Measurements from ENCODE around the gene IFNA4.
"Not testable (repeated sequence)": the region's sequence is repeated elsewhere in the genome, so short reads cannot be mapped to it uniquely, and the experiment has no call there.

DNA sequence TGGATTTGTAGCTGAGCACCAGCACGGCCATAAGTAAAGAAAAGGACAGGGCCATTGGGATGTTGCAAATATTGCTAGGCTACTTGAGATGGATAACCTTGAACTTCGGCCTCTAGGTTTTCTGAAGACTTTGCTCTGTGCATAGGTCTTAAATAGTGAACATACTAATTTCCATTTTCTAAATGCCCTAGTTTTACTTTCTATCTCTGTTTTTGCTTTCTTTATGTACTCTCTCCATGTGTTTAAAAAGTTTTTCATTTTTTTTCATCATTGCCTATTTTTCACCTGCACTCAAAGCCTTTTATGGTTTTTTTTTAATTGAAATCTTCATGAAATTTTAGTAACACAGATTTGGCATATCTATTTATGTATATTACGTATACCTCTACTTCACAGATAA lies 19.7 kb upstream of the IFNA4 start, which contains the start of gene IFNA10:
- not testable (repeated sequence) for TF ChIP-seq RAD21 (IDR thresholded peaks at IDR 0.05 in 1 of 2, conservative IDR thresholded peaks at IDR 0.05 in 1 of 2; ENCODE audit: low read depth in 2 of 2, low read length in 2 of 2); POLR2A (IDR thresholded peaks at IDR 0.05; ENCODE audit: control extremely low read depth in 1 of 2, low read depth in 2 of 2, low read length in 2 of 2); CBX8 (IDR thresholded peaks at IDR 0.05; ENCODE audit: borderline replicate concordance, low read depth, low read length); TBP (IDR thresholded peaks at IDR 0.05; ENCODE audit: low read depth, low read length)
